Fibroblast of pulmonary artery (primary cell): Measurements from ENCODE around the gene CHN2.

Experiments used
- DNase-seq: peaks from one replicate; pipeline ENCODE4 v3.0.0-alpha.2; 2010; ENCODE audit warnings: low read depth
- H3K4me3 ChIP-seq: replicated peaks from 2 replicates; pipeline ENCODE4 v1.5.1; 2011; ENCODE audit warnings: low read depth, mild to moderate bottlenecking, control low read depth, low read length, moderate library complexity
- CTCF ChIP-seq: IDR thresholded peaks from 2 replicates; pipeline ENCODE4 v1.5.1; 2011; ENCODE audit warnings: mild to moderate bottlenecking, control low read depth, low read length, inconsistent platforms; ENCODE audit errors: missing control alignments

Gene CHN2

GRCh38 chr7:29364661-29365060 is 170.1 kb downstream of the CHN2 start:
- TF ChIP-seq CTCF, result no peak
- no peak for DNase-seq
- H3K4me3 ChIP-seq, result no peak overlapping the region

GRCh38 chr7:29365423-29365822 is 170.8 kb downstream of the CHN2 start:
- no peak overlapping the region for H3K4me3 ChIP-seq
- no peak for DNase-seq
- TF ChIP-seq CTCF, result no peak

- DNase-seq, result no peak
- TF ChIP-seq CTCF, result no peak
- no peak overlapping the region for H3K4me3 ChIP-seq
Observed at GRCh38 chr7:29367784-29368183, 173.2 kb downstream of the CHN2 start.

GRCh38 chr7:29369909-29370488 is 175.4 kb downstream of the CHN2 start:
- no peak for TF ChIP-seq CTCF
- H3K4me3 ChIP-seq, result no peak overlapping the region
- no peak for DNase-seq

GRCh38 chr7:29370531-29371314 is 176.1 kb downstream of the CHN2 start:
- peak; percentile 23 for DNase-seq
- TF ChIP-seq CTCF, result no peak
- H3K4me3 ChIP-seq, result no peak overlapping the region

- TF ChIP-seq CTCF, result no peak
- DNase-seq, result no peak
- no peak overlapping the region for H3K4me3 ChIP-seq
Observed at GRCh38 chr7:29371472-29371871, 176.9 kb downstream of the CHN2 start.
